ENCODE measurements around the gene OSM. TPM values are rescaled to one million over a fixed set of nuclear protein-coding genes. Genes with fewer than 3 reads are reported as not detected.

The OSM gene
- total RNA-seq, 4 donors from 2014 or later, result 0.76 to 8.8 (median 0.76) TPM; not detected in 1

DNA sequence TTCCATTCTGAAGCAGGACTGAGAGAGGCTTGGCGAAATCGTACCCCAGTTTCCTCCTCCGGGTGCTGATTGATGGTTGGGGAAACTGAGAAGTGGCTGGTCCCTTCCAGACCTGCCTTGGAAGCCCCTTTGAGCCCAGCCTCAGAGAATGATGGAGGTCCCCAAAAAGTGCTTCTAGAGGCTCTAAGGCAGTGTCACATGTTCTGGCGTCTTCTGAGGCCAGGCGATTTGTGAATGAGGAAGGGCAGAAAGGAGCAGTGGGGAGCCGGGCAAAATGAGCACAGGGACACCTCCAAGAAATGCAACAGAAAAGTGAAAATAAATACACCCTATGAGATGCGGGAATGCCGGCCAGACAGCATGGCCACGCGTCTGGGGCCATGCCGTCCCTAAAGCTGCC lies 19.1 kb downstream of the OSM start:
- no peak overlapping the region for H3K27ac ChIP-seq
- no peak for DNase-seq
- intact Hi-C loops (cut with DNase I; ENCODE audit: low total_unique reads), result no loop called here
- no peak for TF ChIP-seq POLR2A (IDR thresholded peaks at IDR 0.05)
- TF ChIP-seq, protein P1, sequence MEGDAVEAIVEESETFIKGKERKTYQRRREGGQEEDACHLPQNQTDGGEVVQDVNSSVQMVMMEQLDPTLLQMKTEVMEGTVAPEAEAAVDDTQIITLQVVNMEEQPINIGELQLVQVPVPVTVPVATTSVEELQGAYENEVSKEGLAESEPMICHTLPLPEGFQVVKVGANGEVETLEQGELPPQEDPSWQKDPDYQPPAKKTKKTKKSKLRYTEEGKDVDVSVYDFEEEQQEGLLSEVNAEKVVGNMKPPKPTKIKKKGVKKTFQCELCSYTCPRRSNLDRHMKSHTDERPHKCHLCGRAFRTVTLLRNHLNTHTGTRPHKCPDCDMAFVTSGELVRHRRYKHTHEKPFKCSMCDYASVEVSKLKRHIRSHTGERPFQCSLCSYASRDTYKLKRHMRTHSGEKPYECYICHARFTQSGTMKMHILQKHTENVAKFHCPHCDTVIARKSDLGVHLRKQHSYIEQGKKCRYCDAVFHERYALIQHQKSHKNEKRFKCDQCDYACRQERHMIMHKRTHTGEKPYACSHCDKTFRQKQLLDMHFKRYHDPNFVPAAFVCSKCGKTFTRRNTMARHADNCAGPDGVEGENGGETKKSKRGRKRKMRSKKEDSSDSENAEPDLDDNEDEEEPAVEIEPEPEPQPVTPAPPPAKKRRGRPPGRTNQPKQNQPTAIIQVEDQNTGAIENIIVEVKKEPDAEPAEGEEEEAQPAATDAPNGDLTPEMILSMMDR (IDR thresholded peaks at IDR 0.05), result no peak
- H3K4me1 ChIP-seq, result peaks cover 0 to 8% of the 10 kb centered on the region in 2 donors
- H3K36me3 ChIP-seq, result no peaks in the 10 kb centered on the region
- H3K4me3 ChIP-seq, result no peak overlapping the region
- no peaks in the 10 kb centered on the region for H3K27me3 ChIP-seq
- H3K9me3 ChIP-seq, result no peaks in the 10 kb centered on the region

DNA sequence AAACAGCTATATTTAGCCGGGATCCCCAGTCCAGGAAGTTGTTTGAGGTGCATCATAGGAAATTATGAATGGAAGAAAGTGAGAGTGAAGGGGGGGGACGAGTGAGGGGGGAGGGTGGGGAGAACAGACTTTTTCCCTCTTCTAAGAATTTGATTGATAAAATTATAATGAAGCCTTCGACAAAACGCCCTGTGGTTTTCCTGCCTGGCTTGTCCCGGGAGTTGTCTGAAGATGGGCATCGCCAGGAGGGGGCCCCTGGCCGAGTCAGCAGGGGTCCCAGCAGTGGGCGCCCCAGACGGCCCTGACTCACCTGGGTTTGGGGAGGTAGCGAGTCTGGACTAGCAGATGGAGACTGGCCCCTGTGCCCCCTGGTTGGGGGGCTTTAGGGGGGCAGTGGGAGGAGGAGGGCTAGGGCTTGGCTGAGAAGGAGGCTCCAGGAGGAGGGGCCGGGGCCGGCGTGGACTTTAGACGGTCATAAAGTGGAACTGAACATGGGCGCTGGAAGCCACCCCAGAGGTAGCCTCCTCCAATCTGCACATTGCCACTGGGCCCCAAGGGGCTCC lies 19.8 kb downstream of the OSM start:
- no peaks in the 10 kb centered on the region for H3K27me3 ChIP-seq
- intact Hi-C loops (cut with DNase I; ENCODE audit: low total_unique reads), result no loop called here
- no peaks in the 10 kb centered on the region for H3K36me3 ChIP-seq
- H3K4me1 ChIP-seq, result peaks cover 0 to 8% of the 10 kb centered on the region in 2 donors
- H3K9me3 ChIP-seq, result no peaks in the 10 kb centered on the region
- no peak for DNase-seq
- no peak overlapping the region for H3K27ac ChIP-seq
- no peak for TF ChIP-seq POLR2A (IDR thresholded peaks at IDR 0.05)
- peak overlapping the region; percentile 33 to 39 for H3K4me3 ChIP-seq

DNA sequence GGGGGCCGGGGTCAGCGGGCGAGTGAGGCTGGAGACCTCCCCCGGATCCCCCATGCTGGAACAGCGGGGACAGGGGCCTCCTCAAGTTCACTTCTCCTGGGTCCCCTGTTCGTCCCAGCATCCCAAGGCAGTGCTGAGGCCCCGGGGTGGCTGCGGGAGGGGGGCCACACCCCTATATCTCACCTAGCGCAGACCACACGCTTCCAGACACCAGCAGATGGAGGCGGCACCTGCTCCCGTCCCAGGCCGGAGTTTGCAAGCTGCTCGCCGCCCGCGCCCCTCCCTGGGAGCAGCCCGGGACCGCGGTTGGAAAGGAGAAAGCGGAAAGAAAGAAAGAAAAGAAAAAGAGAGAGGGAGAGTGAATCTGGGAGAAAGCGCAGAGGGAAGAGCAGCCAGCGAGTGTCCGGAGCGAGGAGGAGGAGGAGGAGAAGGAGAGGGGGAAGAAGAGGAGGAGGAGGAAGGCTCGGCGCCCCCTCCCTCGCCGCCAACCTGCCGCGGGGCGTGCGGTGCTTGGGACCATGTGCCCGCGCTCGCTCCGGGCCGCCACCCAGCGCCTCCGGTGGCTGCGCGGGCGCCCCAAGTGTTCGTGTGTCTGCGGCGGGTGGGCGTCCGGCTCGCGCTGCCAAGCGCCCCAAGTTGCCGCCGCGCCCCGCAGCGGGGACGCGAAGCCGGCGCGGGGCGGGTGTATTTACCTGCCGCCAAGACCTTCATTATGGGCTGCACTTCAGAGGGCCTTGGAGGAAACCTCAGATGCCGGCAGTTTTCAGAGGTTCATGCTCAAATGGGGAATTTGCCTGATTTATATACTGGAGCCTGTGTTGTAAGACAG lies 20.5 kb downstream of the OSM start, which contains the start of gene LIF:
Gene LIF, minus strand, starts transcription at position 775 of the 829 bp plus-strand sequence. Its CDS starts 64 bp downstream, at position 711.
- Histone ChIP-seq H3K27me3 (no peaks in the 10 kb centered on the region), H3K9me3 (no peaks in the 10 kb centered on the region), H3K27ac (peak within 1 kb of the TSS in 1 of 2 donors; percentile 57), H3K4me1 (peaks cover 0 to 8% of the 10 kb centered on the region in 2 donors), H3K36me3 (no peaks in the 10 kb centered on the region), H3K4me3 (peak within 1 kb of the TSS; percentile 33 to 39)
- intact Hi-C loops (cut with DNase I; ENCODE audit: low total_unique reads), result no loop called here
- DNase-seq, result no peak
- TF ChIP-seq POLR2A (IDR thresholded peaks at IDR 0.05), result no peak
- TF ChIP-seq, protein P1 (IDR thresholded peaks at IDR 0.05), result peak in 2 of 4 experiments; percentile 38 to 42

DNA sequence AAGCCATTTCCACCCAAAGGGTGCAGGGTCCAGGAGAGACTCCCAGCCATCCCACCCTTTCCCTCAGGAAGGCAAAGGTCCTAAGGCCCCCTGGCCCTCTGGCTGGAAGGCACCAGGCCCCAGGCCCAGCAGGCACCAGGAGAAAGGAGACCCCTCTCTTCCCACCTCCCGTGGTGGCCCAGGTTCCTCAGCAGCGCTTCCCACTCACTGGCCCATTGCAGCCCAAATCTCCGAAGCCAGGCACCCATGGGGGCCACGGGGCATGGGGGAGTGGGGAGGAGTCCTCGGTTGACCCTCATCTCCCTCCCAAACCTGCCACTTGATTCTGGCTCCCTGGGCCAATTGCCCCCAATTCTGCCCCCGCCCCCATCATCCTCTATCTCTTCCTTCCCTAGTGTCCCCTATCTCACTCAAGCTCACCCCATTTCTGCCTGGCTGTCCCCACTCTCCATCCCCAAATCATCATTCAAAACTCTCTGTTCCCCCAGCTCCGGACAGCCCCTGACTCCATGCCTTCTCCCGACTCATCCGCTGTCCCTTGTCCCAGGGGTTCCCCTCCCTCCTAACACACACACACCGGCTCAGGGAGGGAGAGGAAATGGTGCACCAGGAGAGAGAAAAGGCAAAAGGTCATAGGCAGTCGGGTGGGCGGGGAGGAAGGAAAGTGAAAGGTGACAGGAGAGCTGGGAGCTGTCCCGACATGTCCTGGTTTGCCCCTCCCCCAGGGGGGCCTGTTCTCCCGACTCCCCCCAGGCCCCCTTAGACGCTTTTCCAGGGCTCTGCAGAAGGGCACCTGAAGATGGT lies 21.3 kb downstream of the OSM start:
- intact Hi-C loops (cut with DNase I; ENCODE audit: low total_unique reads), result no loop called here
- H3K36me3 ChIP-seq, result no peaks in the 10 kb centered on the region
- peaks cover 0 to 8% of the 10 kb centered on the region in 2 donors for H3K4me1 ChIP-seq
- H3K27ac ChIP-seq, result peak overlapping the region in 1 of 2 donors; percentile 57
- H3K4me3 ChIP-seq, result peak overlapping the region; percentile 33 to 39
- H3K27me3 ChIP-seq, result no peaks in the 10 kb centered on the region
- no peak for DNase-seq
- H3K9me3 ChIP-seq, result no peaks in the 10 kb centered on the region
- no peak for TF ChIP-seq POLR2A (IDR thresholded peaks at IDR 0.05)
- TF ChIP-seq, protein P1 (IDR thresholded peaks at IDR 0.05), result no peak

DNA sequence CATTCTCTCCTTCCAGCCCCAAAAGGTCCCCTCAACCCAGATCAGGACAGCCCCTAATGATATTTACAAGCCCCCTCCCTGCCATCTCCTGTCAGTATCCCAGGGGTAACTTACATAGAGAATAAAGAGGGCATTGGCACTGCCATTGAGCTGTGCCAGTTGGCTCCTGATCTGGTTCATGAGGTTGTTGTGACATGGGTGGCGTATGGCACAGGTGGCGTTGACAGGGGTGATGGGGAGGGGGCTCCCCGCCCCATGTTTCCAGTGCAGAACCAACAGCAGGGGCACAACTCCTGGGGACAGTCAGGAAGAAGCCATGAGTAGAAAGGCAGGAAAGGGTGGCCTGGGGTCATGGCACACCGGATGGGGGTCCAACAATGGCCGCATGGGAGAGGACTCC lies 22.0 kb downstream of the OSM start:
- no peak overlapping the region for H3K4me3 ChIP-seq
- H3K27me3 ChIP-seq, result no peaks in the 10 kb centered on the region
- intact Hi-C loops (cut with DNase I; ENCODE audit: low total_unique reads), result no loop called here
- no peaks in the 10 kb centered on the region for H3K36me3 ChIP-seq
- no peak overlapping the region for H3K27ac ChIP-seq
- H3K4me1 ChIP-seq, result peaks cover 0 to 8% of the 10 kb centered on the region in 2 donors
- no peak for TF ChIP-seq POLR2A (IDR thresholded peaks at IDR 0.05)
- TF ChIP-seq, protein P1 (IDR thresholded peaks at IDR 0.05), result no peak
- DNase-seq, result no peak
- H3K9me3 ChIP-seq, result no peaks in the 10 kb centered on the region
